HCT116 (cell line): ENCODE data around the gene PRAF2. TPM values are rescaled to one million over a fixed set of nuclear protein-coding genes. Genes with fewer than 3 reads are reported as not detected.

ENCODE experiments used
- ATAC-seq: fragments of 200-7000 bp; cut with Tn5 transposase; 2 replicates; pipeline ENCODE4 v1.9.1; 2020; ENCODE audit warnings: mild to moderate bottlenecking, moderate library complexity
- BruUV-seq: library from RNA; stranded (reverse); fragments of 400-500 nt; replicated peaks from 2 replicates; lab custom pipeline; 2021; lab: Mats Ljungman, UMichigan
- CTCF ChIA-PET: fragments of 300-600 bp; sonication (Branson Sonifier 250); formaldehyde crosslinking; loops from one replicate; lab custom pipeline; 2021; ENCODE audit warnings: antibody characterized with exemption; lab: Charles Lee
- POLR2A ChIA-PET: fragments of 300-600, 350-600 bp; sonication (Branson Sonifier 250); formaldehyde crosslinking; loops from one replicate; lab custom pipeline; 2021; ENCODE audit warnings: antibody characterized with exemption; lab: Charles Lee
- RAD21 ChIA-PET, 2 experiments: fragments of 300-600 bp; sonication (Branson Sonifier 250); formaldehyde crosslinking; loops; one replicate each; lab custom pipeline; 2023; ENCODE audit warnings: low total read pairs in 2 of 2; ENCODE audit not compliant: uncharacterized antibody in 2 of 2, unreplicated experiment in 2 of 2, low non-redundant PET in 1 of 2; lab: Charles Lee
- DNase-seq: peaks from one replicate; pipeline ENCODE4 v3.0.0-alpha.2; 2010; ENCODE audit warnings: low read depth, low spot score
- H2AFZ ChIP-seq: fragments of 200-600 bp; shearing (Covaris generic), sonication (generic); 2 replicates; pipeline ENCODE4 v1.6.1; 2017; ENCODE audit warnings: low read depth, mixed run types, mixed read lengths, antibody characterized with exemption, low read length; ENCODE audit not compliant: poor library complexity, severe bottlenecking
- H3K27ac ChIP-seq: 2 replicates; pipeline ENCODE4 v1.5.1; 2012; ENCODE audit warnings: low read depth, low read length
- H3K27me3 ChIP-seq: fragments of 200-600 bp; sonication (generic); 2 replicates; pipeline ENCODE4 v1.6.1; 2016; ENCODE audit warnings: mixed run types, low read length, mixed read lengths; ENCODE audit not compliant: insufficient read depth
- H3K36me3 ChIP-seq, 2 experiments: fragments of 200-500 bp in 1 of 2; fragments of 200-600 bp in 1 of 2; sonication (Bioruptor generic) in 1 of 2; sonication (generic) in 1 of 2; 2 replicates each; pipeline versions ENCODE4 v1.5.1 to v1.6.1; 2014 to 2016; ENCODE audit warnings: low read length in 2 of 2, inconsistent platforms in 1 of 2, mixed read lengths in 1 of 2, mixed run types in 1 of 2; ENCODE audit not compliant: insufficient read depth in 2 of 2, control insufficient read depth in 1 of 2
- H3K4me1 ChIP-seq, 2 experiments: fragments of 200-600 bp in 1 of 2; sonication (generic) in 1 of 2; 2 replicates each; pipeline versions ENCODE4 v1.5.1 to v1.6.1; 2012 to 2017; ENCODE audit warnings: low read length in 2 of 2, inconsistent platforms in 1 of 2, mild to moderate bottlenecking in 1 of 2, mixed read lengths in 1 of 2, mixed run types in 1 of 2, moderate library complexity in 1 of 2; ENCODE audit not compliant: insufficient read depth in 2 of 2, control insufficient read depth in 1 of 2
- H3K4me2 ChIP-seq: fragments of 200-600 bp; sonication (generic); 2 replicates; pipeline ENCODE4 v1.6.1; 2017; ENCODE audit warnings: mixed run types, low read length, mixed read lengths
- H3K4me3 ChIP-seq, 2 experiments: fragments of 200-600 bp in 1 of 2; sonication (generic) in 1 of 2; replicated peaks in 1 of 2; 2 replicates each; pipeline ENCODE4 v1.5.1; 2011 to 2016; ENCODE audit warnings: low read length in 2 of 2, control low read depth in 1 of 2, low read depth in 1 of 2, mild to moderate bottlenecking in 1 of 2, mixed read lengths in 1 of 2, mixed run types in 1 of 2
- H3K79me2 ChIP-seq: fragments of 200-600 bp; sonication (generic); 2 replicates; pipeline ENCODE4 v1.6.1; 2017; ENCODE audit warnings: mild to moderate bottlenecking, mixed run types, low read length, moderate library complexity, mixed read lengths; ENCODE audit not compliant: insufficient read depth
- H3K9ac ChIP-seq: fragments of 200-600 bp; sonication (generic); 2 replicates; pipeline ENCODE4 v1.6.1; 2016; ENCODE audit warnings: low read length, mixed read lengths
- H3K9me2 ChIP-seq: fragments of 200-600 bp; sonication (generic), shearing (Covaris generic); 2 replicates; pipeline ENCODE4 v1.6.1; 2017; ENCODE audit warnings: mixed run types, mild to moderate bottlenecking, moderate library complexity; ENCODE audit not compliant: insufficient read depth
- H3K9me3 ChIP-seq, 2 experiments: fragments of 200-500 bp in 1 of 2; fragments of 200-600 bp in 1 of 2; sonication (Bioruptor generic) in 1 of 2; sonication (generic) in 1 of 2; 2 replicates each; pipeline ENCODE4 v1.6.1; 2014 to 2017; ENCODE audit warnings: low read length in 2 of 2, mixed read lengths in 2 of 2, inconsistent platforms in 1 of 2, low read depth in 1 of 2, mild to moderate bottlenecking in 1 of 2, mixed run types in 1 of 2, moderate library complexity in 1 of 2; ENCODE audit not compliant: control insufficient read depth in 1 of 2, insufficient read depth in 1 of 2
- H4K20me1 ChIP-seq: fragments of 200-600 bp; sonication (generic), shearing (Covaris generic); 2 replicates; pipeline ENCODE4 v1.6.1; 2017; ENCODE audit warnings: mixed run types, mild to moderate bottlenecking, moderate library complexity; ENCODE audit not compliant: insufficient read depth
- ATF3 ChIP-seq: IDR thresholded peaks from 2 replicates; pipeline ENCODE4 v1.6.1; 2012
- CBX3 ChIP-seq: IDR thresholded peaks from 2 replicates; pipeline ENCODE4 v1.6.1; 2012; ENCODE audit warnings: low read depth
- EGR1 ChIP-seq: IDR thresholded peaks from 2 replicates; pipeline ENCODE4 v1.6.1; 2012; ENCODE audit warnings: low read depth
- EZH2 ChIP-seq: fragments of 200-600 bp; sonication (generic); IDR thresholded peaks from 2 replicates; pipeline ENCODE4 v1.6.1; 2017; ENCODE audit warnings: antibody characterized with exemption, mixed run types
- JUND ChIP-seq: IDR thresholded peaks from 2 replicates; pipeline ENCODE4 v1.6.1; 2012
- POLR2A ChIP-seq: IDR thresholded peaks from 2 replicates; pipeline ENCODE4 v1.7.0; 2011; ENCODE audit warnings: borderline replicate concordance; ENCODE audit not compliant: insufficient read depth, insufficient read length; ENCODE audit errors: extremely low read depth
- POLR2AphosphoS5 ChIP-seq: IDR thresholded peaks from 2 replicates; pipeline ENCODE4 v1.6.1; 2011; ENCODE audit warnings: mild to moderate bottlenecking, low read depth, low read length, moderate library complexity
- REST ChIP-seq: IDR thresholded peaks from 2 replicates; pipeline ENCODE4 v1.6.1; 2012; ENCODE audit warnings: low read depth
- SIN3A ChIP-seq: IDR thresholded peaks from 2 replicates; pipeline ENCODE4 v1.6.1; 2012; ENCODE audit warnings: low read depth
- SP1 ChIP-seq: IDR thresholded peaks from 2 replicates; pipeline ENCODE4 v1.6.1; 2012; ENCODE audit warnings: low read depth
- SRF ChIP-seq: IDR thresholded peaks from 2 replicates; pipeline ENCODE4 v1.6.1; 2012; ENCODE audit warnings: low read depth
- TCF7L2 ChIP-seq: IDR thresholded peaks from 2 replicates; pipeline ENCODE4 v1.7.0; 2011; ENCODE audit warnings: borderline replicate concordance, inconsistent platforms; ENCODE audit not compliant: insufficient read depth, insufficient read length; ENCODE audit errors: extremely low read depth
- YY1 ChIP-seq: IDR thresholded peaks from 2 replicates; pipeline ENCODE4 v1.6.1; 2011; ENCODE audit warnings: low read length, low read depth, moderate library complexity, mild to moderate bottlenecking; ENCODE audit not compliant: insufficient replicate concordance; ENCODE audit errors: extremely low read depth
- ZFX ChIP-seq: fragments of 450-650 bp; IDR thresholded peaks from 2 replicates; pipeline ENCODE4 v1.6.1; 2017
- ZNF274 ChIP-seq: fragments of 200-500 bp; sonication (Bioruptor generic); IDR thresholded peaks from 2 replicates; pipeline ENCODE4 v1.6.1; 2014; ENCODE audit warnings: mild to moderate bottlenecking, low read depth, low read length, inconsistent platforms
- intact Hi-C: fragments of 100-400 bp; cut with micrococcal nuclease; formaldehyde crosslinking; loops from 2 replicates; pipeline ENCODE4 v1.10.0; 2022
- total RNA-seq: library from RNA; stranded (reverse); gene quantifications from one replicate; pipeline ENCODE4 v1.2.1, GENCODE V29; 2021; ENCODE audit not compliant: unreplicated experiment
- TF ChIP-seq, protein P1 (sequence below): IDR thresholded peaks from 2 replicates; pipeline ENCODE4 v1.6.1; 2012

The PRAF2 gene
- total RNA-seq, 1 experiment from 2014 or later = 18.8 TPM

- RAD21 ChIA-PET = interaction anchor here in 1 of 2 experiments (0.6 kb wide), 1 partner anchor 18 kb away, joined by 3 read pairs; no protein-coding TSS in a partner anchor
- Histone ChIP-seq H3K79me2 (no peaks in the 10 kb centered on the region), H3K27me3 (no peaks in the 10 kb centered on the region), H3K4me3 (peak overlapping the region; percentile 72 to 78), H3K36me3 (no peaks in the 10 kb centered on the region), H3K4me2 (peak overlapping the region; percentile 84), H3K9me3 (no peaks in the 10 kb centered on the region), H4K20me1 (no peaks in the 10 kb centered on the region), H2AFZ (no peak overlapping the region), H3K9me2 (no peaks in the 10 kb centered on the region), H3K4me1 (peaks cover 2 to 12% of the 10 kb centered on the region in 2 experiments; a peak in 3 of 4 replicates), H3K9ac (peak overlapping the region; percentile 68), H3K27ac (peak overlapping the region; percentile 76)
- TF ChIP-seq POLR2AphosphoS5 (no peak), REST (no peak), SIN3A (no peak), YY1 (no peak), TCF7L2 (no peak), EGR1 (no peak), JUND (no peak), ATF3 (no peak), CBX3 (no peak), POLR2A (no peak), EZH2 (no peak), SP1 (no peak), SRF (no peak), ZNF274 (no peak), ZFX (no peak)
- TF ChIP-seq, protein P1, sequence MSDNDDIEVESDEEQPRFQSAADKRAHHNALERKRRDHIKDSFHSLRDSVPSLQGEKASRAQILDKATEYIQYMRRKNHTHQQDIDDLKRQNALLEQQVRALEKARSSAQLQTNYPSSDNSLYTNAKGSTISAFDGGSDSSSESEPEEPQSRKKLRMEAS = no peak
- no TSS peak for BruUV-seq
- ATAC-seq (peak; percentile 51), DNase-seq (no peak)
- CTCF ChIA-PET = no interaction called here
- POLR2A ChIA-PET = no interaction called here
- intact Hi-C loops = no loop called here
Observed at GRCh38 chrX:49059681-49060085, 14.1 kb downstream of the PRAF2 start.
